Right cardiac atrium (tissue), 5 donors: ENCODE results near the gene KRT38. TPM values are rescaled to one million over a fixed set of nuclear protein-coding genes. Genes with fewer than 3 reads are reported as not detected.

Experiments used
- ATAC-seq, 2 donors: fragments of 200-7000 bp; cut with Tn5 transposase; one replicate each; pipeline versions ENCODE4 v1.8.0 to v1.9.1; 2020; ENCODE audit warnings: moderate library complexity in 2 of 2, mild to moderate bottlenecking in 1 of 2
- DNase-seq, 3 donors: peaks; one replicate each; pipeline ENCODE4 v3.0.0-alpha.2; 2020
- H3K27ac ChIP-seq: one replicate; pipeline ENCODE4 v1.5.1; 2013; ENCODE audit warnings: mild to moderate bottlenecking, low read length, control low read depth, moderate library complexity
- H3K27me3 ChIP-seq: one replicate; pipeline ENCODE4 v1.6.1; 2013; ENCODE audit not compliant: control insufficient read depth, insufficient read depth
- H3K4me1 ChIP-seq: one replicate; pipeline ENCODE4 v1.6.1; 2013; ENCODE audit warnings: low read length; ENCODE audit not compliant: control insufficient read depth, insufficient read depth
- H3K4me3 ChIP-seq: one replicate; pipeline ENCODE4 v1.5.1; 2013; ENCODE audit warnings: low read length, control low read depth
- H3K9me3 ChIP-seq: one replicate; pipeline ENCODE4 v1.6.1; 2013; ENCODE audit warnings: low read length; ENCODE audit not compliant: control insufficient read depth
- WGBS: extraction: QIAGEN DNeasy Blood & Tissue Kit; methylation state at CpG from one replicate; pipeline ENCODE4 v1.1.7; 2013; 5-methylcytosine and 5-hydroxymethylcytosine counted together
- intact Hi-C, 4 donors: fragments of 100-400 bp; cut with DNase I; formaldehyde crosslinking; loops; one replicate each; pipeline versions ENCODE4 v1.11.0 to v1.14.0; 2022 to 2023
- long read RNA-seq, 4 donors: library from polyadenylated mRNA; unstranded; transcript quantifications; one replicate each; pipeline ENCODE4 v2.0.0, GENCODE V29; 2020 to 2021
- polyA plus RNA-seq: library from polyadenylated mRNA; stranded (reverse); fragments of 200-250 nt; gene quantifications from one replicate; pipeline ENCODE4 v1.2.3, GENCODE V29; 2013
- total RNA-seq, 4 donors: library from RNA; stranded (reverse); fragmentation: NEBNext Ultra II Directional; extraction: Animal tissue kit (Norgen Biotek cat#: 25700); gene quantifications; one replicate each; pipeline ENCODE4 v1.2.1, GENCODE V29; 2021
- donor health status: healthy with polysubstance abuse.
- donor health status: DM: no; HTN: yes; CAD: no.
- donor health status: DM: no; HTN: no; CAD: no.
- donor health status: DM: no; HTN: yes; CAD: no; lungs with severe emphysema.
- donor health status: DM: yes; HTN: yes; CAD: no.

The KRT38 gene
- total RNA-seq (not detected), polyA plus RNA-seq (not detected)
- long read RNA-seq, donor 1 = 0 reads
- long read RNA-seq, donor 2 = 0 reads
- long read RNA-seq, donor 3 = 0 reads
- long read RNA-seq, donor 4 = 0 reads

DNA sequence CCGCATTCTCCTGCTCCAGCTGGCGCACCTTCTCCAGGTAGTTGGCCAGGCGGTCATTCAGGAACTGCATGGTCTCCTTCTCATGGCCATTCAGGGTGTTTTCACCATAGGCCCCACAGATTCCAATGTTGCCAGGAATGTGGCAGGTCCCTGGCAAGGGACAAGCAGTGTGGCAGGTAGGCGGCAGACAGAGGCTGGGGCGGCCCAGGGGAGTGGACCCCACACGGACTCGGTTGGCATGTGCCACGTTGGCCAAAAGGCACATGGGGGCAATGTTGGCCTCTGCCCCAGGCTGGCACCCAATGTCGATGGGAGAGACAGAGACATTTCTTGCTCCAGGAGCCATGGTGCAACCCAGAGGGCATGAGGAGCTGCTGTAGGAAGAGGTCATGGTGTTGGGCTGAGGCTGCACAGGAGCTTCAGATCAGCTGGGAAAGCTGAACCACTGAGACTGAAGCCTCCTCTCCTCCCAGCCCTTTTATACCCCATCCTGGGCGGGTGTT, at the start of gene KRT38:
Gene KRT38 (minus strand): TSS at position 453 of the 503 bp plus-strand sequence. CDS start 62 bp downstream, at position 391.
- no peaks in the 10 kb centered on the region for H3K27me3 ChIP-seq
- ATAC-seq = no peak
- WGBS = 93% methylated on average over 10 of the region's 10 CpGs

GRCh38 chr17:41489531-41489930, 48.7 kb upstream of the KRT38 start, which contains the start of gene KRT36:
Gene KRT36, minus strand, starts transcription at chr17:41489910. Its CDS starts 46 bp downstream, at chr17:41489864.
- Histone ChIP-seq H3K27me3 (no peaks in the 10 kb centered on the region), H3K27ac (no peak within 1 kb of the TSS), H3K9me3 (no peaks in the 10 kb centered on the region), H3K4me3 (no peak within 1 kb of the TSS), H3K4me1 (peaks cover 3% of the 10 kb centered on the region)
- WGBS = 95% methylated on average over 12 of the region's 12 CpGs
- intact Hi-C loops = no loop called here
- ATAC-seq (no peak), DNase-seq (no peak)

More for the DNA sequence above, at the start of gene KRT38:
- Histone ChIP-seq H3K9me3 (peaks cover 2% of the 10 kb centered on the region), H3K4me1 (no peaks in the 10 kb centered on the region), H3K27ac (no peak within 1 kb of the TSS), H3K4me3 (no peak within 1 kb of the TSS)
- no peak for DNase-seq
- intact Hi-C loops = no loop called here

DNA sequence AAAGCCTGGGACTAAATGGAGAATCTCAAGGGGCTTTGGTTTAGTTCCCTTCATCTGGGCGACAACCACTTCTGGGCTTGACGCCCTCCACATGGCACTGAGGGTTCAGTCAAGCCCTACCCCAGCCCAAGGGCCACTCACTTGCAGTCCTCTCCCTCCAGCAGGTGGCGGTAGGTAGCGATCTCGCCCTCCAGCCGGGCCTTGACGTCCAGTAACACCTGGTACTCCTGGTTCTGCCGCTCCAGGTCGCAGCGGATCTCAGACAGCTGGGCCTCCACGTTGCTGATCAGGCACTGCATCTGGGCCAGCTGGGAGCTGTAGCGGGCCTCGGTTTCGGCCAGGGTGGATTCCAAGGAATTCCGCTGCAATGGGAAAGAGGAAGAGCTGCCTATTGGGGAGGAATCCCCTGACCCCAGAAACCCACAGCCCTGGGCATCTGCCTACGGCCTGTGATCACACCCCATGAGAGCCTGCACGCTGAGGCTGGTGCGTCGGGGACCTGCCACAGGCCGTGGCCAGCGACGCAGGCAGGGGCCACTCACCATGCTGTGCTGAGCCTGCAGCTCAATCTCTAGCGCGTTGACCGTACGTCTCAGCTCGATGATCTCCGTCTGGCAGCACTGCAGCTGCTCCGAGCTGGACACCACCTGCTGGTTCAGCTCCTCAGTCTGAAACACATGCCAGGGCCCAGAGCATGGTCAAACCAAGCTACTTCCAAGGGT, 46.2 kb upstream of the KRT38 start:
- H3K27me3 ChIP-seq = no peaks in the 10 kb centered on the region
- 61% methylated on average over 29 of the region's 29 CpGs for WGBS
- ATAC-seq = no peak
- intact Hi-C loops = no loop called here
- H3K4me1 ChIP-seq = no peaks in the 10 kb centered on the region
- peak in 1 of 3 donors; percentile 53 for DNase-seq
- H3K9me3 ChIP-seq = no peaks in the 10 kb centered on the region
- no peak overlapping the region for H3K4me3 ChIP-seq
- no peak overlapping the region for H3K27ac ChIP-seq

GRCh38 chr17:41486316-41486715, 45.5 kb upstream of the KRT38 start:
- intact Hi-C loops = no loop called here
- no peak for DNase-seq
- no peak overlapping the region for H3K4me3 ChIP-seq
- ATAC-seq = no peak
- H3K9me3 ChIP-seq = no peaks in the 10 kb centered on the region
- no peaks in the 10 kb centered on the region for H3K4me1 ChIP-seq
- H3K27ac ChIP-seq = no peak overlapping the region
- no peaks in the 10 kb centered on the region for H3K27me3 ChIP-seq
- WGBS = 93% methylated on average over 13 of the region's 13 CpGs

GRCh38 chr17:41484920-41485904, 44.4 kb upstream of the KRT38 start:
- ATAC-seq (no peak), DNase-seq (no peak)
- Histone ChIP-seq H3K27ac (no peak overlapping the region), H3K9me3 (no peaks in the 10 kb centered on the region), H3K4me1 (no peaks in the 10 kb centered on the region), H3K4me3 (no peak overlapping the region), H3K27me3 (no peaks in the 10 kb centered on the region)
- intact Hi-C loops = no loop called here
- WGBS = 80% methylated on average over 8 of the region's 8 CpGs

DNA sequence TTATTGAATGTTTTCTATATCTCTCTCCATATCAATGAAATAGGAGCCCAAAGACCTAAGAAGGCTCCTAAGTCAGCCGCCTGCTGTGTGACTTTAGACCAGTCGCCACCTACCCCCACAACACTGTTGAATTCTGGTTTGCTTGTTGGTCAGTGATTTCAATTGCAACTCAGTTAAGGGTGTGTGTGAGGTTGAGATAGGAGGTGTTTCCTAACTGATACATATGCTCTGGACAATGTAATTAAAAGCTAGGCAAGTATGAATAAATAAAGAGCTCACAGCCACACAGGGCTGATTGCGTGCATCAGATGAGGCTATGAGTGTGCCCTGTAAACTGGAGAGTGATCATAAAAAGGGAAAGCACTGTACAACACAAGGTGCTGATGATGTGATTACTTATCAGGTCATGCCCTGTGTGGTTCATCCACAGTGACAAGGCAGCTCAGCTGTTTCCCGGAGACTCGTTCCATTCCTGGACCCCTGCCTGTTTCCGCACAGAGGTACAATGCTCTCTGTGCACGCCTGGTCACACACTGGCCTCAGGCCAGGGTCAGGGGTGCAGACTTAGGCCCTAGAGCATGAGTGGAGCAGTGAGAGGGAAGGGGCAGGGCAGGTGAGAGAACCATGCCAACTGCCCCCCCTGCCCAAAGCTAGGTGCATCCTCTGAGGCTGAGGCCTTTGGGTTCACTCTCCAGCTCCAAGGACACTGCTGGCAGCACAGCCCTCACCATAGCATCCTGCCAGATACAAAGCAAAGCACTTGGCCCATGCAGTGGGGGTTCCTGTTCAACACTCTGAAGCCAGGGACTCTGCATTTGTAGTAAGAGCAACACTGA, 43.4 kb upstream of the KRT38 start:
- ATAC-seq = no peak

DNA sequence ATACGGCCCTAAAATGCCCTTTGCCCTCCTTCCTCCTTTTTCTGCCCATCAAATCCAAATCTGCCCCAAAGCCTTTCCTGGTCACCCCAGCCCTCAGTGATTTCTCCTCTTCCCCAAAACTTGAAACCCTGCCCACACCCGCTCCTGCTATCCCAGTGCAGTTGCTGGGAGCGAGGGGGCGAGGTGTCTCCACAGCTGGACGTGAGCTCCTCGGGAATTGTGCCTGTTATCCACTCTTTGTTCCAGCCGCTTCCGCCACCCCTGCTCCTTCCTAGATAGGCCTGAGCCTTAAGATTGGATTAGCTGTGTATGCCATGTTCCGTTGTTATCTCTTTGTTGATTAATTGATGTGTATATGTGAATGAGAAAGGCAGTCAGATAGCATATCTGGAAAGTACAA, 42.7 kb upstream of the KRT38 start:
- Histone ChIP-seq H3K27me3 (no peaks in the 10 kb centered on the region), H3K9me3 (no peaks in the 10 kb centered on the region), H3K4me3 (no peak overlapping the region), H3K4me1 (no peaks in the 10 kb centered on the region), H3K27ac (no peak overlapping the region)
- intact Hi-C loops = no loop called here
- ATAC-seq = no peak
- DNase-seq = no peak
- 46% methylated on average over 9 of the region's 9 CpGs for WGBS

More for the DNA sequence above, 43.4 kb upstream of the KRT38 start:
- H3K9me3 ChIP-seq = no peaks in the 10 kb centered on the region
- no peak overlapping the region for H3K4me3 ChIP-seq
- intact Hi-C loops = no loop called here
- no peaks in the 10 kb centered on the region for H3K27me3 ChIP-seq
- no peaks in the 10 kb centered on the region for H3K4me1 ChIP-seq
- DNase-seq = no peak
- no peak overlapping the region for H3K27ac ChIP-seq
- 56% methylated on average over 7 of the region's 7 CpGs for WGBS

GRCh38 chr17:41481036-41481435, 40.3 kb upstream of the KRT38 start, which contains the start of gene KRT35:
Gene KRT35, minus strand, starts transcription at chr17:41481151. Its CDS starts 54 bp downstream, at chr17:41481097.
- no peaks in the 10 kb centered on the region for H3K4me1 ChIP-seq
- no peak for DNase-seq
- H3K9me3 ChIP-seq = no peaks in the 10 kb centered on the region
- intact Hi-C loops = no loop called here
- no peak within 1 kb of the TSS for H3K27ac ChIP-seq
- no peaks in the 10 kb centered on the region for H3K27me3 ChIP-seq
- 95% methylated on average over 2 of the region's 2 CpGs for WGBS
- no peak for ATAC-seq
- no peak within 1 kb of the TSS for H3K4me3 ChIP-seq

DNA sequence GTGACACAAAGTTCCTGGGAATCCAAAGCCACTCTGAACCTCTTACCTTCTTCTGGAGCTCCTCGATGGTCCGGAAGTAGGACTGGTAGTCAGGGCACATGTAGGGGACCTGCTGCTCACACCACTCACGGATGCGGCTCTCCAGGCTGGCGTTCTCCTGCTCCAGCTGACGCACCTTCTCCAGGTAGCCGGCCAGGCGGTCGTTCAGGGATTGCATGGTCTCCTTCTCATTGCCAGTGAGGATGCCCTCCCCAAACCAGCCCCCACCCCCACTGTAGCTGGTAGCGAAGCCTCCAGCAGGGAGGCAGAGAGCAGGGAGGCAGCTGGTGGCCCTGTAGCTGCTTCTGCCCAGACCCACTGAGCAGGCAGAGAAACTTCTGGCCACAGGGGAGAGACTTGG, 39.8 kb upstream of the KRT38 start:
- WGBS = 95% methylated on average over 10 of the region's 10 CpGs
- no peak overlapping the region for H3K4me3 ChIP-seq
- intact Hi-C loops = no loop called here
- no peak for DNase-seq
- H3K4me1 ChIP-seq = no peaks in the 10 kb centered on the region
- H3K27ac ChIP-seq = no peak overlapping the region
- no peaks in the 10 kb centered on the region for H3K27me3 ChIP-seq
- no peak for ATAC-seq
- H3K9me3 ChIP-seq = no peaks in the 10 kb centered on the region

DNA sequence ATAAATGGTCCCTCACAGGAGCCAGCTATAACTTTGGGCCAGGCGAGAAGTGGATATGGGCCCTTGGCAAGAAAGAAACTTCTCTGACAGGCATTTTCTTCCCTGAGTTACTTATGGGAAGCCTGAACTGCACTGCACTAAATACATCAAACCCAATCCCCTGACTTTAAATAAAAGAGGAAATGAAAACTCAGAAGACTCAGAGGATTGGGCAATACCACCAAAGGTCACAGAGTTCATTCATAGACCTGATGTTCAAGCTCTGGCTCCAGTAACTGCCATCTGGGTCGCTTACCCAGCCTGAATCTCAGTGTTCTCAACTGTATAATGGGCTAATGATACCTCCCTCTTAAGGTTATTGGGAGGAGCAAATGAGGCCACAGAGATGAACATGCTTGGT, 39.4 kb upstream of the KRT38 start:
- ATAC-seq = no peak
- no peak for DNase-seq
- no peak overlapping the region for H3K27ac ChIP-seq
- H3K27me3 ChIP-seq = no peaks in the 10 kb centered on the region
- WGBS = 59% methylated on average over 2 of the region's 2 CpGs
- no peaks in the 10 kb centered on the region for H3K9me3 ChIP-seq
- no peaks in the 10 kb centered on the region for H3K4me1 ChIP-seq
- intact Hi-C loops = no loop called here
- no peak overlapping the region for H3K4me3 ChIP-seq
